SH-SY5Y (cell line): ENCODE measurements around the gene COLEC11.

Experiments
- GATA2 ChIP-seq: IDR thresholded peaks from 2 replicates; pipeline ENCODE4 v1.6.1; 2011; ENCODE audit warnings: mild to moderate bottlenecking, low read depth, low read length
- GATA3 ChIP-seq: IDR thresholded peaks from 2 replicates; pipeline ENCODE4 v1.6.1; 2011; ENCODE audit warnings: low read depth, mild to moderate bottlenecking, low read length, moderate library complexity

COLEC11 gene

DNA sequence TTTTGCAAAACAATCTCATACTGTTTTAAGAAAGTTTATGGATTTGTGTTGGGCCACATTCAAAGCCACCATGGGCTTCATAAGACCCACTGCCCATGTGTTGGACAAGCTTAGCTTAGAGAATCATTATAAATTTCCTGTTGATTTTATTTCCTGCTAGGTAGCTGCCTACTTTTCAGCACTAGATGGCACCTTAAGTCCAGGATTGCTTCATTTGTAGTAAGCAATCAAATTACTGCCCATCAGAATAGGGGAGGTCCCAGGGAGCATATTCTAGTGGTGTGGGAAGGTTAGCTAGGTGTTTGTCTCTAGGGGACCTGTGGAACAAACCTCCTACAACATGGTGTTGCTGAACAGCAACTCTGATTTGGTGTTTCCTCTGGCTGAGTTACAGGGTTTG lies 97.5 kb downstream of the COLEC11 start:
- TF ChIP-seq GATA3 (no peak), GATA2 (no peak)
